GM23338 (cell line): ENCODE measurements around the gene SLC2A13. TPM values are rescaled to one million over a fixed set of nuclear protein-coding genes. Genes with fewer than 3 reads are reported as not detected.

Experiments used
- ATAC-seq: fragments of 200-7000 bp; cut with Tn5 transposase; 3 replicates; pipeline ENCODE4 v1.9.1; 2020
- DNase-seq: peaks from one replicate; pipeline ENCODE4 v3.0.0-alpha.2; 2015; ENCODE audit warnings: low spot score
- H2AFZ ChIP-seq: fragments of 200-600 bp; sonication (generic); 2 replicates; pipeline ENCODE4 v1.8.0; 2016; ENCODE audit warnings: antibody characterized with exemption, mild to moderate bottlenecking, moderate library complexity
- H3F3A ChIP-seq: fragments of 200-600 bp; sonication (generic); replicated peaks from 2 replicates; pipeline ENCODE4 v1.8.0; 2017; ENCODE audit warnings: antibody characterized with exemption, mixed run types, low read depth
- H3K27ac ChIP-seq: fragments of 200-600 bp; sonication (generic); 2 replicates; pipeline ENCODE4 v1.6.1; 2016; ENCODE audit warnings: low read depth
- H3K27me3 ChIP-seq: fragments of 200-600 bp; sonication (generic); 2 replicates; pipeline ENCODE4 v1.8.0; 2016; ENCODE audit warnings: mild to moderate bottlenecking, mixed run types, moderate library complexity; ENCODE audit not compliant: insufficient read depth
- H3K36me3 ChIP-seq: fragments of 200-600 bp; sonication (generic); 2 replicates; pipeline ENCODE4 v1.8.0; 2016; ENCODE audit warnings: mild to moderate bottlenecking; ENCODE audit not compliant: insufficient read depth
- H3K4me1 ChIP-seq: fragments of 200-600 bp; sonication (generic); 2 replicates; pipeline ENCODE4 v1.8.0; 2016; ENCODE audit warnings: mild to moderate bottlenecking, moderate library complexity; ENCODE audit not compliant: insufficient read depth
- H3K4me2 ChIP-seq: fragments of 200-600 bp; sonication (generic); 2 replicates; pipeline ENCODE4 v1.7.1; 2017; ENCODE audit warnings: mixed run types
- H3K4me3 ChIP-seq: fragments of 200-600 bp; sonication (generic); 2 replicates; pipeline ENCODE4 v1.6.1; 2016; ENCODE audit warnings: mixed run types
- H3K79me2 ChIP-seq: fragments of 200-600 bp; sonication (generic); replicated peaks from 2 replicates; pipeline ENCODE4 v1.8.0; 2017; ENCODE audit warnings: mild to moderate bottlenecking; ENCODE audit not compliant: insufficient read depth
- H3K9me2 ChIP-seq: fragments of 200-600 bp; sonication (generic); 2 replicates; pipeline ENCODE4 v1.8.0; 2017; ENCODE audit not compliant: insufficient read depth
- H4K20me1 ChIP-seq: fragments of 200-600 bp; sonication (generic); replicated peaks from 2 replicates; pipeline ENCODE4 v1.8.0; 2017; ENCODE audit warnings: mild to moderate bottlenecking; ENCODE audit not compliant: insufficient read depth
- H3K27ac Mint-ChIP-seq: 2 replicates; pipeline ENCODE4 v1.8.0; 2020; ENCODE audit warnings: inconsistent platforms, mild to moderate bottlenecking, moderate library complexity, mixed read lengths
- H3K27me3 Mint-ChIP-seq: 3 replicates; pipeline ENCODE4 v1.8.0; 2022; ENCODE audit warnings: low read depth, mild to moderate bottlenecking, moderate library complexity, mixed read lengths, inconsistent platforms; ENCODE audit not compliant: insufficient read depth, poor library complexity
- H3K36me3 Mint-ChIP-seq: 3 replicates; pipeline ENCODE4 v1.8.0; 2021; ENCODE audit warnings: low read depth, mild to moderate bottlenecking, inconsistent platforms, moderate library complexity, mixed read lengths
- H3K4me1 Mint-ChIP-seq: 3 replicates; pipeline ENCODE4 v1.8.0; 2020; ENCODE audit warnings: mild to moderate bottlenecking, inconsistent platforms, mixed read lengths
- H3K4me3 Mint-ChIP-seq: 3 replicates; pipeline ENCODE4 v1.8.0; 2021; ENCODE audit warnings: moderate library complexity, mild to moderate bottlenecking, inconsistent platforms, mixed read lengths
- H3K9me3 Mint-ChIP-seq: 3 replicates; pipeline ENCODE4 v1.8.0; 2020; ENCODE audit warnings: moderate library complexity, mild to moderate bottlenecking, inconsistent platforms, mixed read lengths
- CREB1 ChIP-seq: fragments of 250-450 bp; sonication (Bioruptor Pico); IDR thresholded peaks from 2 replicates; pipeline ENCODE4 v1.5.0; 2020; ENCODE audit warnings: low read depth, mild to moderate bottlenecking, moderate library complexity
- EZH2 ChIP-seq: fragments of 200-600 bp; sonication (generic); IDR thresholded peaks from one replicate; pipeline ENCODE4 v1.8.0; 2017; ENCODE audit warnings: antibody characterized with exemption, mild to moderate bottlenecking, low read depth; ENCODE audit not compliant: unreplicated experiment
- JUNB ChIP-seq: IDR thresholded peaks from one replicate; pipeline ENCODE4 v1.6.1; 2016; ENCODE audit warnings: antibody characterized with exemption; ENCODE audit not compliant: unreplicated experiment
- NANOG ChIP-seq: IDR thresholded peaks from 2 replicates; pipeline ENCODE4 v1.6.1; 2016; ENCODE audit warnings: antibody characterized with exemption, borderline replicate concordance
- STAT1 ChIP-seq: IDR thresholded peaks from one replicate; pipeline ENCODE4 v1.6.1; 2016; ENCODE audit warnings: antibody characterized with exemption; ENCODE audit not compliant: unreplicated experiment
- ZNF114 ChIP-seq: fragments of 250-450 bp; sonication (Bioruptor Pico); IDR thresholded peaks from 2 replicates; pipeline ENCODE4 v1.5.0; 2020; ENCODE audit warnings: mild to moderate bottlenecking, moderate library complexity
- ZNF331 ChIP-seq: fragments of 250-450 bp; sonication (Bioruptor Pico); IDR thresholded peaks from 2 replicates; pipeline ENCODE4 v1.5.0; 2020; ENCODE audit warnings: low read depth, mild to moderate bottlenecking, moderate library complexity
- polyA plus RNA-seq: library from polyadenylated mRNA; unstranded; fragments of >200 nt; fragmentation: Nextera tagmentation; extraction: Ambion mirVana; gene quantifications from 2 replicates; pipeline ENCODE4 v1.2.1, GENCODE V29; 2016
- total RNA-seq: library from RNA; depleted of rRNA; stranded (reverse); fragments of >200 nt; shearing (Covaris generic); gene quantifications from 2 replicates; pipeline ENCODE4 v1.2.3, GENCODE V29; 2014
- TF ChIP-seq, protein P1 (sequence below), 2 experiments: fragments of 200-600 bp in 1 of 2; sonication (generic) in 1 of 2; conservative IDR thresholded peaks; 2 replicates each; pipeline versions ENCODE4 v1.5.1 to v1.6.1; 2016 to 2017; ENCODE audit warnings: antibody characterized with exemption in 2 of 2, low read depth in 2 of 2, mild to moderate bottlenecking in 2 of 2, moderate library complexity in 1 of 2
- TF ChIP-seq, protein P2 (sequence below): fragments of 250-450 bp; sonication (Bioruptor Pico); IDR thresholded peaks from 2 replicates; pipeline ENCODE4 v1.5.0; 2020; ENCODE audit warnings: mild to moderate bottlenecking, moderate library complexity
- TF ChIP-seq, protein P3 (sequence below): IDR thresholded peaks from one replicate; pipeline ENCODE4 v1.6.1; 2018; ENCODE audit warnings: antibody characterized with exemption; ENCODE audit not compliant: unreplicated experiment
- TF ChIP-seq, protein P4 (sequence below): IDR thresholded peaks from 2 replicates; pipeline ENCODE4 v1.6.1; 2016; ENCODE audit warnings: antibody characterized with exemption

The SLC2A13 gene
- total and polyA plus RNA-seq, 2 experiments from 2014 or later, result 6.8 to 22.7 TPM

DNA sequence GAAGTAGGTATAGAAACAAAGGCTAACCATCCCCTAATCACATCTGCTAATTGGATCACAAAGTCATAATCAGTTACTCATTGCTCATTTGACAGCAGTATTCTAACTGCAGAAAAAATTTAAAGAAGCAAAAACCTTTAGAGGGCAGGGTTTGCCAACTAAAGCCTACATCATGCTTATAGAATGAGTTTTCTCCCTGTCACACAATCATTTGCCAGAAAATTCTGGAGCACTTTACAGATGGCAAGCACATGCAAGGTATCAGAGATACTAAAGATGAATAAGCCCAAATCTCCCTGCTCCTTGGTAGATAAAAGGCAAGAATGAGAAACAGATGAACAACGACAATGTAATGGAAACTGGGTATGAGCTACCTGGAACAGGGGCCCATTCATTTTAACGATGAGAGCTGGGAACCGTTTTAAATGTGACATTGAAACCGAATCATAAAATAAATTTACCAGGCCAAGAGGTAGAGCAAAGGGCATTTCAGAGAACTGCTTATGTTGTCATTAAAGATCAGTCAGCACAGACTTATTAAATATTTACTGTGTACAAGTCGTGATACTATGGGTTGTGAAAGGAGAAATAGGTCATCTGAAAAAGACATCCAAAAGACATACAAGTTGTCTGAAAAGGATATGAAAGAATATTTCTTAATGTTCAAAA is 274.9 kb downstream of the SLC2A13 start:
- Histone ChIP-seq H4K20me1 (no peaks in the 10 kb centered on the region), H3K4me1 (no peaks in the 10 kb centered on the region), H3K27me3 (no peaks in the 10 kb centered on the region), H3K4me3 (no peak overlapping the region), H3F3A (no peaks in the 10 kb centered on the region), H3K36me3 (no peaks in the 10 kb centered on the region), H3K4me2 (no peak overlapping the region), H3K27ac (no peak overlapping the region), H3K79me2 (no peaks in the 10 kb centered on the region), H2AFZ (no peak overlapping the region), H3K9me2 (no peaks in the 10 kb centered on the region; the same call in 1 of the 2 replicates)
- no peaks in the 10 kb centered on the region for H3K27me3 Mint-ChIP-seq
- ATAC-seq (no peak), DNase-seq (no peak)
- H3K27ac Mint-ChIP-seq, result no peak overlapping the region
- no peak for TF ChIP-seq JUNB
- TF ChIP-seq, protein P1, sequence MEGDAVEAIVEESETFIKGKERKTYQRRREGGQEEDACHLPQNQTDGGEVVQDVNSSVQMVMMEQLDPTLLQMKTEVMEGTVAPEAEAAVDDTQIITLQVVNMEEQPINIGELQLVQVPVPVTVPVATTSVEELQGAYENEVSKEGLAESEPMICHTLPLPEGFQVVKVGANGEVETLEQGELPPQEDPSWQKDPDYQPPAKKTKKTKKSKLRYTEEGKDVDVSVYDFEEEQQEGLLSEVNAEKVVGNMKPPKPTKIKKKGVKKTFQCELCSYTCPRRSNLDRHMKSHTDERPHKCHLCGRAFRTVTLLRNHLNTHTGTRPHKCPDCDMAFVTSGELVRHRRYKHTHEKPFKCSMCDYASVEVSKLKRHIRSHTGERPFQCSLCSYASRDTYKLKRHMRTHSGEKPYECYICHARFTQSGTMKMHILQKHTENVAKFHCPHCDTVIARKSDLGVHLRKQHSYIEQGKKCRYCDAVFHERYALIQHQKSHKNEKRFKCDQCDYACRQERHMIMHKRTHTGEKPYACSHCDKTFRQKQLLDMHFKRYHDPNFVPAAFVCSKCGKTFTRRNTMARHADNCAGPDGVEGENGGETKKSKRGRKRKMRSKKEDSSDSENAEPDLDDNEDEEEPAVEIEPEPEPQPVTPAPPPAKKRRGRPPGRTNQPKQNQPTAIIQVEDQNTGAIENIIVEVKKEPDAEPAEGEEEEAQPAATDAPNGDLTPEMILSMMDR (conservative IDR thresholded peaks at IDR 0.05; ENCODE audit: low read depth in 2 of 2), result no peak
- no peak for TF ChIP-seq EZH2
- TF ChIP-seq, protein P2, sequence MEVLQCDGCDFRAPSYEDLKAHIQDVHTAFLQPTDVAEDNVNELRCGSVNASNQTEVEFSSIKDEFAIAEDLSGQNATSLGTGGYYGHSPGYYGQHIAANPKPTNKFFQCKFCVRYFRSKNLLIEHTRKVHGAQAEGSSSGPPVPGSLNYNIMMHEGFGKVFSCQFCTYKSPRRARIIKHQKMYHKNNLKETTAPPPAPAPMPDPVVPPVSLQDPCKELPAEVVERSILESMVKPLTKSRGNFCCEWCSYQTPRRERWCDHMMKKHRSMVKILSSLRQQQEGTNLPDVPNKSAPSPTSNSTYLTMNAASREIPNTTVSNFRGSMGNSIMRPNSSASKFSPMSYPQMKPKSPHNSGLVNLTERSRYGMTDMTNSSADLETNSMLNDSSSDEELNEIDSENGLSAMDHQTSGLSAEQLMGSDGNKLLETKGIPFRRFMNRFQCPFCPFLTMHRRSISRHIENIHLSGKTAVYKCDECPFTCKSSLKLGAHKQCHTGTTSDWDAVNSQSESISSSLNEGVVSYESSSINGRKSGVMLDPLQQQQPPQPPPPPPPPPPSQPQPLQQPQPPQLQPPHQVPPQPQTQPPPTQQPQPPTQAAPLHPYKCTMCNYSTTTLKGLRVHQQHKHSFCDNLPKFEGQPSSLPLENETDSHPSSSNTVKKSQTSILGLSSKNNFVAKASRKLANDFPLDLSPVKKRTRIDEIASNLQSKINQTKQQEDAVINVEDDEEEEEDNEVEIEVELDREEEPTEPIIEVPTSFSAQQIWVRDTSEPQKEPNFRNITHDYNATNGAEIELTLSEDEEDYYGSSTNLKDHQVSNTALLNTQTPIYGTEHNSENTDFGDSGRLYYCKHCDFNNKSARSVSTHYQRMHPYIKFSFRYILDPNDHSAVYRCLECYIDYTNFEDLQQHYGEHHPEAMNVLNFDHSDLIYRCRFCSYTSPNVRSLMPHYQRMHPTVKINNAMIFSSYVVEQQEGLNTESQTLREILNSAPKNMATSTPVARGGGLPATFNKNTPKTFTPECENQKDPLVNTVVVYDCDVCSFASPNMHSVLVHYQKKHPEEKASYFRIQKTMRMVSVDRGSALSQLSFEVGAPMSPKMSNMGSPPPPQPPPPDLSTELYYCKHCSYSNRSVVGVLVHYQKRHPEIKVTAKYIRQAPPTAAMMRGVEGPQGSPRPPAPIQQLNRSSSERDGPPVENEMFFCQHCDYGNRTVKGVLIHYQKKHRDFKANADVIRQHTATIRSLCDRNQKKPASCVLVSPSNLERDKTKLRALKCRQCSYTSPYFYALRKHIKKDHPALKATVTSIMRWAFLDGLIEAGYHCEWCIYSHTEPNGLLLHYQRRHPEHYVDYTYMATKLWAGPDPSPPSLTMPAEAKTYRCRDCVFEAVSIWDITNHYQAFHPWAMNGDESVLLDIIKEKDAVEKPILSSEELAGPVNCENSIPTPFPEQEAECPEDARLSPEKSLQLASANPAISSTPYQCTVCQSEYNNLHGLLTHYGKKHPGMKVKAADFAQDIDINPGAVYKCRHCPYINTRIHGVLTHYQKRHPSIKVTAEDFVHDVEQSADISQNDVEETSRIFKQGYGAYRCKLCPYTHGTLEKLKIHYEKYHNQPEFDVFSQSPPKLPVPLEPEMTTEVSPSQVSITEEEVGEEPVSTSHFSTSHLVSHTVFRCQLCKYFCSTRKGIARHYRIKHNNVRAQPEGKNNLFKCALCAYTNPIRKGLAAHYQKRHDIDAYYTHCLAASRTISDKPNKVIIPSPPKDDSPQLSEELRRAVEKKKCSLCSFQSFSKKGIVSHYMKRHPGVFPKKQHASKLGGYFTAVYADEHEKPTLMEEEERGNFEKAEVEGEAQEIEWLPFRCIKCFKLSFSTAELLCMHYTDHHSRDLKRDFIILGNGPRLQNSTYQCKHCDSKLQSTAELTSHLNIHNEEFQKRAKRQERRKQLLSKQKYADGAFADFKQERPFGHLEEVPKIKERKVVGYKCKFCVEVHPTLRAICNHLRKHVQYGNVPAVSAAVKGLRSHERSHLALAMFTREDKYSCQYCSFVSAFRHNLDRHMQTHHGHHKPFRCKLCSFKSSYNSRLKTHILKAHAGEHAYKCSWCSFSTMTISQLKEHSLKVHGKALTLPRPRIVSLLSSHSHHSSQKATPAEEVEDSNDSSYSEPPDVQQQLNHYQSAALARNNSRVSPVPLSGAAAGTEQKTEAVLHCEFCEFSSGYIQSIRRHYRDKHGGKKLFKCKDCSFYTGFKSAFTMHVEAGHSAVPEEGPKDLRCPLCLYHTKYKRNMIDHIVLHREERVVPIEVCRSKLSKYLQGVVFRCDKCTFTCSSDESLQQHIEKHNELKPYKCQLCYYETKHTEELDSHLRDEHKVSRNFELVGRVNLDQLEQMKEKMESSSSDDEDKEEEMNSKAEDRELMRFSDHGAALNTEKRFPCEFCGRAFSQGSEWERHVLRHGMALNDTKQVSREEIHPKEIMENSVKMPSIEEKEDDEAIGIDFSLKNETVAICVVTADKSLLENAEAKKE (CRISPR knock-in tag), result no peak
- no peak for TF ChIP-seq ZNF331 (CRISPR knock-in tag)
- no peak for TF ChIP-seq CREB1
- no peak for TF ChIP-seq ZNF114 (CRISPR knock-in tag)
- no peak for TF ChIP-seq NANOG
- no peak for TF ChIP-seq STAT1
- TF ChIP-seq, protein P3, sequence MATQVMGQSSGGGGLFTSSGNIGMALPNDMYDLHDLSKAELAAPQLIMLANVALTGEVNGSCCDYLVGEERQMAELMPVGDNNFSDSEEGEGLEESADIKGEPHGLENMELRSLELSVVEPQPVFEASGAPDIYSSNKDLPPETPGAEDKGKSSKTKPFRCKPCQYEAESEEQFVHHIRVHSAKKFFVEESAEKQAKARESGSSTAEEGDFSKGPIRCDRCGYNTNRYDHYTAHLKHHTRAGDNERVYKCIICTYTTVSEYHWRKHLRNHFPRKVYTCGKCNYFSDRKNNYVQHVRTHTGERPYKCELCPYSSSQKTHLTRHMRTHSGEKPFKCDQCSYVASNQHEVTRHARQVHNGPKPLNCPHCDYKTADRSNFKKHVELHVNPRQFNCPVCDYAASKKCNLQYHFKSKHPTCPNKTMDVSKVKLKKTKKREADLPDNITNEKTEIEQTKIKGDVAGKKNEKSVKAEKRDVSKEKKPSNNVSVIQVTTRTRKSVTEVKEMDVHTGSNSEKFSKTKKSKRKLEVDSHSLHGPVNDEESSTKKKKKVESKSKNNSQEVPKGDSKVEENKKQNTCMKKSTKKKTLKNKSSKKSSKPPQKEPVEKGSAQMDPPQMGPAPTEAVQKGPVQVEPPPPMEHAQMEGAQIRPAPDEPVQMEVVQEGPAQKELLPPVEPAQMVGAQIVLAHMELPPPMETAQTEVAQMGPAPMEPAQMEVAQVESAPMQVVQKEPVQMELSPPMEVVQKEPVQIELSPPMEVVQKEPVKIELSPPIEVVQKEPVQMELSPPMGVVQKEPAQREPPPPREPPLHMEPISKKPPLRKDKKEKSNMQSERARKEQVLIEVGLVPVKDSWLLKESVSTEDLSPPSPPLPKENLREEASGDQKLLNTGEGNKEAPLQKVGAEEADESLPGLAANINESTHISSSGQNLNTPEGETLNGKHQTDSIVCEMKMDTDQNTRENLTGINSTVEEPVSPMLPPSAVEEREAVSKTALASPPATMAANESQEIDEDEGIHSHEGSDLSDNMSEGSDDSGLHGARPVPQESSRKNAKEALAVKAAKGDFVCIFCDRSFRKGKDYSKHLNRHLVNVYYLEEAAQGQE, result no peak
- TF ChIP-seq, protein P4, sequence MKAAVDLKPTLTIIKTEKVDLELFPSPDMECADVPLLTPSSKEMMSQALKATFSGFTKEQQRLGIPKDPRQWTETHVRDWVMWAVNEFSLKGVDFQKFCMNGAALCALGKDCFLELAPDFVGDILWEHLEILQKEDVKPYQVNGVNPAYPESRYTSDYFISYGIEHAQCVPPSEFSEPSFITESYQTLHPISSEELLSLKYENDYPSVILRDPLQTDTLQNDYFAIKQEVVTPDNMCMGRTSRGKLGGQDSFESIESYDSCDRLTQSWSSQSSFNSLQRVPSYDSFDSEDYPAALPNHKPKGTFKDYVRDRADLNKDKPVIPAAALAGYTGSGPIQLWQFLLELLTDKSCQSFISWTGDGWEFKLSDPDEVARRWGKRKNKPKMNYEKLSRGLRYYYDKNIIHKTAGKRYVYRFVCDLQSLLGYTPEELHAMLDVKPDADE, result no peak
- no peaks in the 10 kb centered on the region for H3K36me3 Mint-ChIP-seq
- no peaks in the 10 kb centered on the region for H3K9me3 Mint-ChIP-seq
- no peaks in the 10 kb centered on the region for H3K4me1 Mint-ChIP-seq
- H3K4me3 Mint-ChIP-seq, result no peak overlapping the region
